Stimulated activated CD4-positive, alpha-beta T cell treated with anti-CD3 and anti-CD28 coated beads, Interleukin-1b, Interleukin-23, amount 100 ng/mL, for 1 hour (primary cell): Measurements from ENCODE around the gene CLEC20A.
"Not testable (repeated sequence)": the region's sequence is repeated elsewhere in the genome, so short reads cannot be mapped to it uniquely, and the experiment has no call there.

Source experiments
- DNase-seq, 2 donors: peaks; one replicate each; pipeline ENCODE4 v3.0.0-alpha.2; 2020; ENCODE audit warnings: low read depth in 2 of 2

The CLEC20A gene

GRCh38 chr1:178529364-178530036 is 32.7 kb upstream of the CLEC20A start:
- DNase-seq = no peak

- no peak for DNase-seq
These were observed 32.2 kb upstream of the CLEC20A start for GRCh38 chr1:178528953-178529335.

GRCh38 chr1:178528228-178528952 is 31.6 kb upstream of the CLEC20A start:
- no peak for DNase-seq

- DNase-seq = no peak
These were observed 30.4 kb upstream of the CLEC20A start for GRCh38 chr1:178527117-178527516.

- no peak for DNase-seq
These were observed 24.5 kb upstream of the CLEC20A start for GRCh38 chr1:178521241-178521640.

- DNase-seq = no peak
These were observed 24.0 kb upstream of the CLEC20A start for GRCh38 chr1:178520803-178521202.

- no peak for DNase-seq
These were observed 22.1 kb upstream of the CLEC20A start for GRCh38 chr1:178518894-178519293.

- DNase-seq = no peak
These were observed 19.3 kb upstream of the CLEC20A start for GRCh38 chr1:178516110-178516509.

GRCh38 chr1:178513278-178513983 is 16.7 kb upstream of the CLEC20A start:
- DNase-seq = no peak

GRCh38 chr1:178512566-178513277 is 16.0 kb upstream of the CLEC20A start, which contains the start of gene TEX35:
Gene TEX35 (plus strand): TSS chr1:178513109. CDS start chr1:178513189, 80 bp downstream.
- no peak for DNase-seq

- no peak for DNase-seq
These were observed 13.4 kb upstream of the CLEC20A start for GRCh38 chr1:178510155-178510554.

- no peak for DNase-seq
These were observed 12.7 kb upstream of the CLEC20A start for GRCh38 chr1:178509414-178510007.

- DNase-seq = no peak
These were observed 9.9 kb upstream of the CLEC20A start for GRCh38 chr1:178506669-178507068.

- DNase-seq = no peak
These were observed 9.4 kb upstream of the CLEC20A start for GRCh38 chr1:178506177-178506576.

GRCh38 chr1:178504286-178504685 is 7.5 kb upstream of the CLEC20A start:
- no peak for DNase-seq

GRCh38 chr1:178503849-178504248 is 7.1 kb upstream of the CLEC20A start:
- no peak for DNase-seq

GRCh38 chr1:178503316-178503715 is 6.6 kb upstream of the CLEC20A start:
- DNase-seq = not testable (repeated sequence)

- no peak for DNase-seq
These were observed 6.1 kb upstream of the CLEC20A start for GRCh38 chr1:178502856-178503255.

GRCh38 chr1:178502330-178502714 is 5.6 kb upstream of the CLEC20A start:
- DNase-seq = no peak

- peak in 1 of 2 donors; percentile 22 for DNase-seq
These were observed 5.1 kb upstream of the CLEC20A start for GRCh38 chr1:178501705-178502329.

GRCh38 chr1:178500936-178501554 is 4.3 kb upstream of the CLEC20A start:
- no peak for DNase-seq
